HL-60 (cell line): Measurements from ENCODE around the gene ZNF562.

Experiments
- GABPA ChIP-seq: IDR thresholded peaks from 2 replicates; pipeline ENCODE4 v1.6.1; 2012; ENCODE audit warnings: low read depth
- POLR2AphosphoS5 ChIP-seq: IDR thresholded peaks from 2 replicates; pipeline ENCODE4 v1.6.1; 2012; ENCODE audit warnings: low read depth
- TF ChIP-seq, protein P1 (sequence below): IDR thresholded peaks from one replicate; pipeline ENCODE4 v1.5.1; 2011; ENCODE audit warnings: low read length, control low read depth, inconsistent platforms; ENCODE audit not compliant: insufficient read depth
- TF ChIP-seq, protein P2 (sequence below): IDR thresholded peaks from 2 replicates; pipeline ENCODE4 v1.6.1; 2012; ENCODE audit warnings: low read depth; ENCODE audit not compliant: insufficient replicate concordance

DNA sequence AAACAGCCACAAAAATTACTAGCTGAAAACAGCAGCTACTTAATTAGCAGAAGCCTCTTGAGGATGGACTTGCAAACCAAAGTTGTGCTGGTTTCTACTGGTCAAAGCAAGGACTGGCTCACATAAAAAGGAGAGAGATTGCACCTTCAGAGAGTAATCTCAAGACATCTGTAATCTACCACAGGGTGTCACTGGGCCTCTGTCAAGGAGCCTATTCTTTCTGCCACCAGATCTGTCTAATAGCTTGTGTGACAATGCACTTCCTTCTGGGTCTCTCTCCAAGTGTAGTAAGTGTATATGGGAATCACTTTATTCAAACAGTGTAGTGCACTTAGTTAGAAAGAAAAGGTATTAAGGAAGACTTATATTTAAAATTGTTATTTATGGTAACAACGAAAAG, 29.4 kb downstream of the ZNF562 start:
- TF ChIP-seq, protein P1, sequence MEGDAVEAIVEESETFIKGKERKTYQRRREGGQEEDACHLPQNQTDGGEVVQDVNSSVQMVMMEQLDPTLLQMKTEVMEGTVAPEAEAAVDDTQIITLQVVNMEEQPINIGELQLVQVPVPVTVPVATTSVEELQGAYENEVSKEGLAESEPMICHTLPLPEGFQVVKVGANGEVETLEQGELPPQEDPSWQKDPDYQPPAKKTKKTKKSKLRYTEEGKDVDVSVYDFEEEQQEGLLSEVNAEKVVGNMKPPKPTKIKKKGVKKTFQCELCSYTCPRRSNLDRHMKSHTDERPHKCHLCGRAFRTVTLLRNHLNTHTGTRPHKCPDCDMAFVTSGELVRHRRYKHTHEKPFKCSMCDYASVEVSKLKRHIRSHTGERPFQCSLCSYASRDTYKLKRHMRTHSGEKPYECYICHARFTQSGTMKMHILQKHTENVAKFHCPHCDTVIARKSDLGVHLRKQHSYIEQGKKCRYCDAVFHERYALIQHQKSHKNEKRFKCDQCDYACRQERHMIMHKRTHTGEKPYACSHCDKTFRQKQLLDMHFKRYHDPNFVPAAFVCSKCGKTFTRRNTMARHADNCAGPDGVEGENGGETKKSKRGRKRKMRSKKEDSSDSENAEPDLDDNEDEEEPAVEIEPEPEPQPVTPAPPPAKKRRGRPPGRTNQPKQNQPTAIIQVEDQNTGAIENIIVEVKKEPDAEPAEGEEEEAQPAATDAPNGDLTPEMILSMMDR = no peak
- TF ChIP-seq POLR2AphosphoS5 (no peak), GABPA (no peak)
- TF ChIP-seq, protein P2, sequence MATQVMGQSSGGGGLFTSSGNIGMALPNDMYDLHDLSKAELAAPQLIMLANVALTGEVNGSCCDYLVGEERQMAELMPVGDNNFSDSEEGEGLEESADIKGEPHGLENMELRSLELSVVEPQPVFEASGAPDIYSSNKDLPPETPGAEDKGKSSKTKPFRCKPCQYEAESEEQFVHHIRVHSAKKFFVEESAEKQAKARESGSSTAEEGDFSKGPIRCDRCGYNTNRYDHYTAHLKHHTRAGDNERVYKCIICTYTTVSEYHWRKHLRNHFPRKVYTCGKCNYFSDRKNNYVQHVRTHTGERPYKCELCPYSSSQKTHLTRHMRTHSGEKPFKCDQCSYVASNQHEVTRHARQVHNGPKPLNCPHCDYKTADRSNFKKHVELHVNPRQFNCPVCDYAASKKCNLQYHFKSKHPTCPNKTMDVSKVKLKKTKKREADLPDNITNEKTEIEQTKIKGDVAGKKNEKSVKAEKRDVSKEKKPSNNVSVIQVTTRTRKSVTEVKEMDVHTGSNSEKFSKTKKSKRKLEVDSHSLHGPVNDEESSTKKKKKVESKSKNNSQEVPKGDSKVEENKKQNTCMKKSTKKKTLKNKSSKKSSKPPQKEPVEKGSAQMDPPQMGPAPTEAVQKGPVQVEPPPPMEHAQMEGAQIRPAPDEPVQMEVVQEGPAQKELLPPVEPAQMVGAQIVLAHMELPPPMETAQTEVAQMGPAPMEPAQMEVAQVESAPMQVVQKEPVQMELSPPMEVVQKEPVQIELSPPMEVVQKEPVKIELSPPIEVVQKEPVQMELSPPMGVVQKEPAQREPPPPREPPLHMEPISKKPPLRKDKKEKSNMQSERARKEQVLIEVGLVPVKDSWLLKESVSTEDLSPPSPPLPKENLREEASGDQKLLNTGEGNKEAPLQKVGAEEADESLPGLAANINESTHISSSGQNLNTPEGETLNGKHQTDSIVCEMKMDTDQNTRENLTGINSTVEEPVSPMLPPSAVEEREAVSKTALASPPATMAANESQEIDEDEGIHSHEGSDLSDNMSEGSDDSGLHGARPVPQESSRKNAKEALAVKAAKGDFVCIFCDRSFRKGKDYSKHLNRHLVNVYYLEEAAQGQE = no peak
